GM18508 (cell line): Measurements from ENCODE around the gene SIGLEC1.

Source experiments
- ATAC-seq: cut with Tn5 transposase; IDR thresholded peaks from one replicate; pipeline ENCODE4 v1.9.1; 2021; ENCODE audit warnings: moderate number of reproducible peaks; ENCODE audit not compliant: insufficient read depth, unreplicated experiment

The SIGLEC1 gene

DNA sequence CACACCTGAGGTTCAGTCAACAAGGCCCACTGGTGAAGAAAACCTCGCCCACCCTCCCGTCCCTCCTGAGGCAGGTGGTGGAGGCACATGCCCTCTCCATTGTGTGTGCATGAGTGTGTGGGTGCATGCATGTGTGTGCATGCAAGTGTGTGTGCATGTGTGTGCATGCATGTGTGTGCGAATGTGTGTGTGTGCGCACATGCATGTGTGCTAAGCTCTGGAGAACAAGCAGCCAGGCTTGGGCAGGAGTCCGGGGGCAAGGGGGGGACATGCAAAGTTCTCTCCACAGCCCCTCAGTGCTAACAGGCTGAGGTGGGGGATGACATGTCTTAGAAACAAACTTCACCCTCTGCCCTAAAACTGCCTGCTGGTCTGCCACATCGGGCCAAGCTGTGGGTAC, 17.0 kb upstream of the SIGLEC1 start:
- ATAC-seq: no peak

DNA sequence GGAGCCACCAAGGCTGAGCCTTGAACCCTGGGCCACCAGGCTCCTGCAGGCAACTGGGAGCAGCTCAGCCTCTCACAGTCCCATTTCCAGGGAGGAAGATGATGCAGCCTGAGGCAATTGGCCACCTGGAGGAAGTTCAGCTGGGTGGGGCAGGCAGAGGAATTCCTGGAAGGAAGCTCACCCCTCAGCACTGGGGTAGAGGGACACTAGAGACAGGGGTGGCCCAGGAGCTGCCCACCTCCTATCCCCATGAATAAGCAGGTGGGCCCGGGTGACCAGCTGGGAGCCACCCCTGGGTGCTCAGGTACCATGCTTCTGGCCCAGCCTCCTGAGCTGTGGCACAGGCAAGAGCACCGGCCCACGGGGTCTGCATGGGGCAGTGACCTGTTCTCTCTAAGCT, 16.5 kb upstream of the SIGLEC1 start:
- ATAC-seq: no peak

DNA sequence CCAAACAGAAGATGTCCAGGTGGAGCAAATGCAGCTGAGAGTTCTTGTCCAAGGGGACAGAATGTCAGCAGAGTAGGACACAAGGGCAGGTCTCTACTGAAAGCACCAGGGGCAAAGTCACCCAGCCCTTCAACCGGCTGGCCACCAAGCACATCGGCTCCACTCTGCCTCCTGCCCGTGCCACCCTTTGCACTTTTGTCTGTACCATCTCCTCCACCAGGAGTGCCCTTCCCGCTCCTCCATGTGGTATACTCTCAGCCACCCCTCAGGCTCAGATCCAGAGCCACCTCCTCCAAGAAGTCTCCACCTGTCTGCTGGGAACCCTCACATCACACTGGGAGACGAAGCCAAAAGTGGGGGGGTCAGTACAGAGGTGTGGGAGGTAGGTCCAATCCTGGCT, 16.0 kb upstream of the SIGLEC1 start:
- ATAC-seq: no peak

DNA sequence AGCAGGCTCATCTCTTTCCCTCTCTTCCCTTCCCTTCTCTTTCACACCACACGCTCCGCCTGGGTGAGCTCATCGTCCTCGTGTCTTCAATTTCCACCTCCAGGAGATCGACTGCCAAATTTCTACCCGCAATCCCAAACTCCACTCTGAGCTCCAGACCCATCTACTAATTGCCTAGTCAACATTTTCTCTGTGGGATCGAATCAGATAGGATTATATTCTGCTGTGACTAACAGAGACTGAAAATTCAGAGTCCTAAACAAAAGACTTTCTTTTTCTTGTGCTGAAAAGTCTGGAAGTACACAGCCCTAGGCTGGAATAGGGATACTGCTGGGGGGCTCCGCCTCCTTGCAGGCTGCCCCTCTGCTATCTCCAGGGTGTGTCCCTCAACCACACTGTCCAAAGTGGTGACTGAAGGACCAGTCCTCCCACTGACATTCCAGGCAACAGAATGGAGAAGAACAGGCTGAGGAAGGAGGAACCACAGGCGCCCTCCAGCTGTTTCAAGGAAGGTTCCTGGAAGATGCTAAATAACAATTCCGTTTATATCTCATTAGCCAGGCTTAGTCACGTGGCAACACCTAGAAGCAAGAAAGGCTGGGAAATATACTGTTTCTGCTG, 15.1 kb upstream of the SIGLEC1 start:
- ATAC-seq: no peak

DNA sequence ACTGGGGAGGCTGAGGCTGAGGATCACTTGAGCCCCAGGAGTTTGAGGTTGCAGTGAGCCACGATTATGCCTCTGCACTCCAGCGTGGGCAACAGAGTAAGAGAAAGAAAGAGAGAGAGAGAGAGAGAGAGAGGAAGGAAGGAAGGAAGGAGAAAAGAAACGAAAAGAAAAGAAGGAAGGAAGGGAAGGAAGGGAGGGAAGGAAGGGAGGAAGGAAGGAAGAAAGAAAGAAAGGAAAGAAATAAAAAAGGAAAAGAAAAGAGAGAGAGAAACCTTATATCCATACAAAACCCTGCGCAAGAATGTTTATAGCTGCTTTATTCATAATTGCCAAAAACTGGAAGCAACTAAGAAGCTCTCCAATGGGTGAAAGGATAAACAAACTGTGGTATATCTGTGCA, 12.0 kb upstream of the SIGLEC1 start:
- ATAC-seq: no peak

DNA sequence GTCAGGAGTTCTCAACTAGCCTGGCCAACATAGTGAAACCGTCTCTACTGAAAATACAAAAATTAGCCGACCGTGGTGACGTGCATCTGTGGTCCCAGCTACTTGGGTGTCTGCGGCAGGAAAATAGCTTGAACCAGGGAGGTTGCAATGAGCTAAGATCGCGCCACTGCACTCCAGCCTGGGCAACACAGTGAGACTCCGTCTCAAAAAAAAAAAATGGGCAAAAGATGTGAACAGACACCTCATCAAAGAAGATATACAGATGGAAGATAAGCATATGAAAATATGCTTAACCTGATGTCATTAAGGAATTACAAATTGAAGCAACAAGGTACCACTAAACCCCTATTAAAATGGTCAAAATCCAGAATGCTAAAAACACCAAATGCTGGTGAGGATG, 10.9 kb upstream of the SIGLEC1 start:
- ATAC-seq: no peak

DNA sequence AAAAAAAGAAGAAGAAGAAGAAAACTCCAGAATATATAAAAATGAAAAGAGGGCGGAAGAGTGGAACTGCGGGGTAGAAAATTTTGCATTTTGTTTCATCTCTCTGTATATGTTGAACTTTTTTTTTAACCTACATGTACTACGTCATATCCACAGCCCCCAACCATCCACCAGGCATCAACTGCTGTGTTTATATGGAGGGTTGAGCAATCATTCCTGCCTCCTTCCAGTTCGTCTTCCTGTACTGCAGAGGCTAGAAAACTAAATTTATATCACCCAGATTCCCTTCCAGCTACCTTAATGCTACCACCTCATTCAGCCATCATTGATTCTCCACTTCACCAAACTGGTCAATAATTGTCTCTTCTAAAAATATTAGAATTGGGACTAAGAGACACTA, 9.5 kb upstream of the SIGLEC1 start:
- ATAC-seq: no peak

DNA sequence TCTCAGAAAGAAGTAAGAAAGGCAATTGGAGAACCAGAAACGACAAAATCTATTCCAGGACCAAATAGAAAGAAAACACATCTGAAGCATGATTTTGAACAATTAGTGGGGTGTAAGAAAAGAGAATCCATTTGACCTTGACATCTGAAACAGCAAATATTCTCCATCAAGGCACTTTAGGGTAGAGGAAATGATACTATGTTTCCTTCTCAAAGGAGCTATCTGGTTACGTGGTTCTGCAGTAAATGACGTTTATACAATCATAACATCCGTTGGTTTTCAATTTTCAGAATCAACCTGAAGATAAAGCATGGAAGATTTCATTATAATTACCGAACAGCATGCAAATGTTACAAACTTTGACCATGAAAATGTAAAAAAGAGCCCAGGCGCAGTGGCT, 8.2 kb upstream of the SIGLEC1 start:
- no peak for ATAC-seq

DNA sequence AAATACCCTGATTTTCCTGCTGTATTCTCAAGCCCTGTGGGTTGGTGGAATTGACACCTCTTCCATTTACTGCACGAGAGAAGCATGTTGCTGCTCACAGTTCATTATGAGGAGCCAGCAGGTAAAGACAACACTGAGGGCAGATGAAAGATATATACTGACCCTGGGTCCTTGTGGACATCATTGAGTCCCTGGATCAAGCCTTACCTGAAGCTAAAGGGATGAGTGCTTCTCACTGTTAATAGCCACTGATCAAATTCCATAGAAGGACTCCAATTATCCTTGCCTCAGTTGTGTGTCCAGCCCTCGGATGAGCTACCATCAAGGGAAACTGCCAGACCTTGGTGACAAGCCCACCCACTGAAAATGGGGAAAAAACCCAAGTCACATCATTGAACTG, 7.7 kb upstream of the SIGLEC1 start:
- no peak for ATAC-seq

DNA sequence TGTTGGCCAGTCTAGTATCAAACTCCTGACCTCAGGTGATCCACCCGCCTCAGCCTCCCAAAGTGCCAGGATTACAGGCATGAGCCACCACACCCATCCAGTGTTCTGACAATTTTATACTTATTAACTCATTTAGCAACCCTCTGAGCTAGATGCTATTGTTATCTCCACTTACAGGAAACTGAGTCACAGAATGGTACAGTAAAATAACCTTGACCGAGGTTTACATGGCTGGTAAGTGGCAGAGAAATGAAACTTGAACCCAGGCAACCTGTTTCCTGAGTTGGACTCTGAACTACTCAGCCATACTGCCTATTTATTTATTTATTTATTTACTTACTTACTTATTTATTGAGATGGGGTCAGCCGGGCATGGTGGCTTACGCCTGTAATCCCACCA, 6.6 kb upstream of the SIGLEC1 start:
- ATAC-seq: no peak

DNA sequence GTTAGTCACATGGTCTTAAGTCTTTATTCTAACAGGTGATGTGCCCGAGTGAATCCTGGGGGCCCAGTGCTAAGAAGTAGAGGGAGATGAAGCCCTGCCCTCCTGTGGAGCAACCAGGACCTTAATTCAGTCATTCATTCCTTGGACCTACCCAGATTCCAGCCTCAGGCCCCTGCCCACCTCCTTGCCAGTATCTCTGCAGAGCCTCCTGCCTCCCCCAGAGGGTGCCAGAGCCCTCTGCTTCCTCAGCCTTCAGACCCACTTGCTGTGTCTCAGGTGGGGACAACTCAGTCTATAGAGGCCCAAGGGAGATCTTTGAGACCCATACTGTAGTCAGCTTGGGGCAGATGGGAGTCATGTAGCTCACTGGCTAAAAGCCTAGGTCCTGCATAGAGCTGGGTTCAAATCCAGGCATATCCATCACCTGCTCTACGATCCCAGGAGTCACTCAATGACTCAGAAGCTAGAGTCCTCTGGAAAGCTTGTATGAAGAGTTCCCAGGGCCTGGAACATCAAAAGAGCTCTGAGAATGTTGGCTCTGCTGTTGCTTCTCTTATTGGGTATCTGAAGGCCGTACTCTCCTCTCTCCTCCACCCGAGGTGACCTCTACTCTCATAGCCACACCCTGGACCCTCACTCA, 3.9 kb upstream of the SIGLEC1 start:
- ATAC-seq: no peak

DNA sequence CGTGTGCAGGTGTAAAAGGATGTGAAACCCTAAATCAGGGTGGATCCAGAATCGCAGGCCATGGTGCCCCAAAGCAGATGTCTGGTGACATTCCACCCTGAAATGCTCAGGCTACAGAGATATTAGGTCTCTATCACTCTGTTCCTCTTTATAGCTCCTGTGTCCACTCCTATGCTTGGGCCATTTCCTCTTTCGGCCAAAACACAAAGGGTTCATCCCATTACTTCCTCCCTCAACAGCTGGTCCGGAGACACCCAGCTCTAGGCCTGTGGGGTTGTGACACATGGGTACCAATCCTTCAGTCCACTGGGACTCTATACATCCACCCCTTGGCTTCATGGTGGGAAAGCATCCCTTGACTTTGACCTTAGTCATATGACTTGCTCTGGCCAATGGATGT, 1.7 kb upstream of the SIGLEC1 start:
- ATAC-seq: no peak

DNA sequence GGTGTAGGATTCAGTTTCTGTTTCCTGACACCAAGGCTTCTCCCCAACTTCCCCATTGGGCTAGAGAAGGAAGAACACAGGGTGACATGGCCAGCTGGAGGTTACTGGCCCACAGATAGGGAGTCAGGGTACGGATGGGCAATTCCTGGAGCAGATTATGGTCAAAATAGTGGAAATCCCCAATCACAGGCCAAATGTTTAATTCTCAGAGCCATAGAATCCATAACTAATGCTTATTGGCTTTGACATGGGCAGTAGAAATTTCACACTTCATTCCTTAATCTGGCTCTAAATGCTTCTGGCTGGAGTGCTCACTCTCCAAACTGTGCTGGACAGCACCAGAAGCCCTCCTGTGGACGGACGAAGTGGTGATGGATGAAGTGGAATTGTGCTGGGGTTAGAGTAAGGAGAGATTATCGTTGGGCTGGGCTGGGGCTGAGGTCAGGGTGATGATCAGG, 887 bp downstream of the SIGLEC1 start:
- ATAC-seq: no peak

DNA sequence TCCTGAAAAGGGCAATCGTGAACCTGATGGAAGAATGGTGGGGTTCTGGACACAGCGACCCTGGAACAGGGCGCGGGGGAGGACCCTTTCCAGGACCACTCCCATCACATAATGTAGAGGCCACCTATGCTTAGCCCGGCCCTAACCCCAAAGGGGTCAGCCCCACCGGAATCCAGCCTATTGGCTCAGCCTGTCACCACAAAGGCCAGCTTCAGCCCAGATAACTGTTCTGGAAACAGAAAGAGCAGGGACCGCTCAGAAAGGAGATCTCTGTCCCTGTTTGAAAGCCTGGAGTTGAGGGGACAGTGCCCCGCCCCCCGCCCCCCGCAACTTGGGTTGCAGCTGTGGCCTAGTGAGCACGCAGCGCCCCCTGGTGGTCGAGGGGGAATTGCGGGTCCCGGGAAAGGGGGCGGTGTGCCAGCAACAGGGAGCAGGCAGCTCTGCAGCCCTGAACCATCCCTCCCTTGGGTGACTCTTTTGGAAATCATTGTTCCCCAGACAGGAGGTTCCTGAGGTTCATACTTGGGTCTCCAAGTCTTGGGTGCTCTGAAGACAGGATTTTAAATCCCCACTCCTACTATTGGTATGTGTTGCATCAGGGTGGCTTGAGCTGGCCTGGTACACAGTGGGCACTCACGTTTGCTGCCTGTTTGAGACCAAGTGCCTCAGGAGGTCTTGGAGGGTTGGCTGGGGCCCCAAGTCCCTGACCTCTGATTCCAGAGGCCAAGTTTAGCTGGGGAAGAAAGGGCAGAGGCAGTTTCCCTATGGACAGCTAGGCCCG, 1.5 kb downstream of the SIGLEC1 start:
- no peak for ATAC-seq

DNA sequence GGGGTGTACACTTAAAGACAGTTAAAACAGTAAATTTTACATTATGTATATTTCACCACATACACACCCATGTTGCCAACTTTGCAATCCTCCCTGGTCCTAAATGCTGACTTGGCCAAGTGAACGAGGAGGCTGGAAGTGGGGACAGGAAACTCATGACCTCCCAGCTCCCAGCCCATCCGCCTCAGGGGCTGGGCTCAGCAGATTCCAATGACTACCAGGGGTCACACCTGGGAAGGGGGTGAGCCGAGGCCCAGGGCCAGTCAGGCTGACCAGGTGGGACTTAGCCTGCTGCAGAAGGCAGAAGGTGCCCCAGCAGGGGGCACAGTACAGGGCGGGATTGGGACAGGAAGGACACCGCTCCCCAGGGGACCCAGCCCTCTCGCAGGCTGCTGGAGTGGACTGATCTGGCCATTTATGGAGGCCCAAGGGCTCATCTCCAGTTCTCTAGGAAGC, 2.4 kb downstream of the SIGLEC1 start:
- no peak for ATAC-seq

DNA sequence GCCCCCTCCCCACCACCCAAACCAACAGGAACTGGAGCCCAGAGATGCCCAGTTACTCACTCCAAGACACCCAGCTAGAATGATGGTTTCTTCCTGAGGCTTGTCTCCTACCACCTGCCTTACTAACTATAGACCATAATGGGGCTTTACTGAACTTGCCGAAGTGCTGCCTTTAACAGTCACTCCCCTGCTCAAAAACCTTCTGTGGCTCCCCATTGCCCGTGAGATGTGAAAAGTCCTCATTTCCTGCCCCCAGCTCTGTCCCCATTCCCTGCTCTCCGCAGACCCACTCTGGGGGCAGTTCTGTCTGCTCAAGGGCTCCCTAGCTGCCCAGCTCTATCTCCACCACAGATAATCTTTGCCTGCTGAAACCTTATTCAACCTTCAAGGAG, 4.9 kb downstream of the SIGLEC1 start:
- no peak for ATAC-seq

DNA sequence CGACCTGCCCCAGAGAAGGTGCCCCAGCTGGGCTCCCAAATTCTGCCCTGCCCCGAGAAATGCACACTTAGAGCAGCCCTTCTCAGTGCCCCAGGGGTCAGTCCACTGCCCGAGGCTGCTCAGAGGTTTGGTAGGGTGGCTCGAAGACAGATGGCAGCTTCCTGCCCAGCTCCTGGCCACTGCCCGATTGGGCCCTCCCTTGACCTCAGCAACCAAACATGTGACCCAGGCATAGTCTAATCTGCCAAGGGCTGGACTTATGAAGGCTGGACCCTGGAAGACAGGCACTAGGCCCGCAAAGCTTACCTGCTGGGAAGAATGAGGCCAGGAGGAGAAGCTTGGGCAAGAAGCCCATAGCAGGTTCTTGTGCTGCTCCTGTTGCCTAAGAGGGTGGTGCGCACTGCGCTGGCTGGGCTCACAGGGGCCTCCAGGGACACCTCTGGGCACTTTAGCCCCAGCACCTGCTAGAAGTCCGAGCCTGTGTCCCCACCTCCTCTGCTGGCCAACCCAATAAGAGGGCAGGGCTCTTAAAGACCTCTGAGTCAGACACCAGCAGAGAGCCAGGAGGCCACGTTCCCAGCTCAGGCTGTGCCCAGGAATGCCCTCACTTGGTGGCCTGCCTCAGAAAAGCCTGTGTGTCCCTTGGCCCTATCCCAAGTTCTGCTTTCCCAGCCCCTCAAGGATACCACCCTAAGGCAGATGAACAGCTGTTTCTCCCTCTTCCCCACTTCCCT, 5.5 kb downstream of the SIGLEC1 start:
- ATAC-seq: no peak

DNA sequence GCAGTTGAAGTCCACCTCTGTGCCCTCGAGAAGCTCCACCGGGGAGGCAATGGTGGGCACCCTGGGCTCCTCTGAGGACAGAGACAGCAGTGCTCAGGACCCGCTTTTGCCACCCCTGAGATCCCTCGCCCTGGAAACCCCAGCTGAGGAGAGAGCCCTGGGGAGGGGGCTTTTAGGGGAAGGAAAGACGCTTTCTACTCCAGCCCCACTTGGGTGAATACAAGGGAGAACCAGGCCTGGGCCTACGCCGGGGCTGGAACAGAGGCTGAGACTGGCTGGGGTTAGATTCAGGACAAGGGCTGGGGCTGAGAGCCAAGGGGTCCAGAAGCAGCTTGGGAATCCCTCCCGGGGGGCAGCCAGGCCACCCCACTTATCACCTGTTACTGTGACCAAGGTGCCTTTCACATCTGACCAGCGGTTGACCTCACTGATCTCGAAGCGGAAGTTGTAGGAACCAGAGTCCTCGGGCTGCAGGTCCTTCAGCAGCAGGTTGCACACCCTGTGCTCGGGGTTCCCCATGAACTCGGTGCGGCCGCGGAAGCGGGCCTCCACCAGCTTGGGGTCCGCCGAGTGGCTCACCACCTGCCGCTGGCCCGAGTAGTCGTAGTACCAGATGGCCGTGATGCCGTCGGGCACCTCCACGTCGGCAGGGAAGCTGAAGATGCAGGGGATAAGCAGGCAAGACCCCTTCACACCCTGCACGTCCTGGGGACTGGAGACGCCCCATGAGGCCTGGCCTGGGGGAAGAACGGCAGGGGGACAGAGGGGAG, 6.2 kb downstream of the SIGLEC1 start:
- no peak for ATAC-seq

DNA sequence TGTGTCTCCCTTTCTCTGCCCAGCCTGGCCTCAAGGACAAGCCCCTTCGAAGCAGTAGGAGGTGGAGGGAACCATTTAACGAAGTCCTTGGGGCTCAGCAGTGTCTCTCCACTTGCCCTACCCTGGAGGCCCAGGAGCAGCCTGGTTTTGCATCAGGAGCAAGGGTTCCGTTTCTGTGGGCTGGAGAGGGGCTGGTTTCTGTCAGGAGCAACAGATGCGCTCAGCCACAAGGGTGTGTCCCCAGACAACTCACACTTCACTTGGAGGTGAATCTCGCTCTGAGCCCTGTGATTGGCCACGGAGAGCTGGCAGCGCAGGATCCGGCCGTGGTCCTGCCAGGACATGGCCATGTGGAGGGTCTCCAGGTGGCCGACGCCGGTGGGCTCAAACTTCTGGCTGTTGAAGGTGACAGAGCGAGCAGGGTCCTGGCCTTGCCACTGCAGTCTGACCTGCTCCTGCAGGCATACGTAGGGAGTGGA, 6.9 kb downstream of the SIGLEC1 start:
- no peak for ATAC-seq

DNA sequence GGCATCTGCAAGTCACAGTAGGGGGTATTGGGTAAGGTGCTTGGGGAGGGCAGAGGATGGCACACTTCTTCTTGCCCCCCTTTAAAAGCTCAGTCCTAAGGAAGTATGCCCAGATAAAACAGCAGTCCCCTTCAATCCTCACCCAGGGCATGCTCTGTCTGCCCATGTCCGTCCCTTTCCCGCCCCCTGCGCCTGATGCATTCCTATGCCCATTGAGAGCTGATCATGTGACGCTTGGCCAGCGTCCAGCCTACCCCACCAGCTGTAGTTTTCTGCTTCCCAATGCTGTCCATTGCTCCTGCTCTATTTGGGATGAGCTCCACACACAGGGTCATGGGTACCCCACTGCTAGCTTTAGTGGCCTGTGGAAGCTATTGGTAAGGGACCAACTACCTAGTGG, 8.3 kb downstream of the SIGLEC1 start:
- no peak for ATAC-seq
